GM23338 (cell line): ENCODE measurements around the gene CYS1. TPM values are rescaled to one million over a fixed set of nuclear protein-coding genes. Genes with fewer than 3 reads are reported as not detected.

ENCODE experiments used
- ATAC-seq: fragments of 200-7000 bp; cut with Tn5 transposase; 3 replicates; pipeline ENCODE4 v1.9.1; 2020
- DNase-seq: peaks from one replicate; pipeline ENCODE4 v3.0.0-alpha.2; 2015; ENCODE audit warnings: low spot score
- H2AFZ ChIP-seq: fragments of 200-600 bp; sonication (generic); 2 replicates; pipeline ENCODE4 v1.8.0; 2016; ENCODE audit warnings: antibody characterized with exemption, mild to moderate bottlenecking, moderate library complexity
- H3F3A ChIP-seq: fragments of 200-600 bp; sonication (generic); replicated peaks from 2 replicates; pipeline ENCODE4 v1.8.0; 2017; ENCODE audit warnings: antibody characterized with exemption, mixed run types, low read depth
- H3K27ac ChIP-seq: fragments of 200-600 bp; sonication (generic); 2 replicates; pipeline ENCODE4 v1.6.1; 2016; ENCODE audit warnings: low read depth
- H3K27me3 ChIP-seq: fragments of 200-600 bp; sonication (generic); 2 replicates; pipeline ENCODE4 v1.8.0; 2016; ENCODE audit warnings: mild to moderate bottlenecking, mixed run types, moderate library complexity; ENCODE audit not compliant: insufficient read depth
- H3K36me3 ChIP-seq: fragments of 200-600 bp; sonication (generic); 2 replicates; pipeline ENCODE4 v1.8.0; 2016; ENCODE audit warnings: mild to moderate bottlenecking; ENCODE audit not compliant: insufficient read depth
- H3K4me1 ChIP-seq: fragments of 200-600 bp; sonication (generic); 2 replicates; pipeline ENCODE4 v1.8.0; 2016; ENCODE audit warnings: mild to moderate bottlenecking, moderate library complexity; ENCODE audit not compliant: insufficient read depth
- H3K4me2 ChIP-seq: fragments of 200-600 bp; sonication (generic); 2 replicates; pipeline ENCODE4 v1.7.1; 2017; ENCODE audit warnings: mixed run types
- H3K4me3 ChIP-seq: fragments of 200-600 bp; sonication (generic); 2 replicates; pipeline ENCODE4 v1.6.1; 2016; ENCODE audit warnings: mixed run types
- H3K79me2 ChIP-seq: fragments of 200-600 bp; sonication (generic); replicated peaks from 2 replicates; pipeline ENCODE4 v1.8.0; 2017; ENCODE audit warnings: mild to moderate bottlenecking; ENCODE audit not compliant: insufficient read depth
- H3K9me2 ChIP-seq: fragments of 200-600 bp; sonication (generic); 2 replicates; pipeline ENCODE4 v1.8.0; 2017; ENCODE audit not compliant: insufficient read depth
- H4K20me1 ChIP-seq: fragments of 200-600 bp; sonication (generic); replicated peaks from 2 replicates; pipeline ENCODE4 v1.8.0; 2017; ENCODE audit warnings: mild to moderate bottlenecking; ENCODE audit not compliant: insufficient read depth
- H3K27ac Mint-ChIP-seq: 2 replicates; pipeline ENCODE4 v1.8.0; 2020; ENCODE audit warnings: inconsistent platforms, mild to moderate bottlenecking, moderate library complexity, mixed read lengths
- H3K27me3 Mint-ChIP-seq: 3 replicates; pipeline ENCODE4 v1.8.0; 2022; ENCODE audit warnings: low read depth, mild to moderate bottlenecking, moderate library complexity, mixed read lengths, inconsistent platforms; ENCODE audit not compliant: insufficient read depth, poor library complexity
- H3K36me3 Mint-ChIP-seq: 3 replicates; pipeline ENCODE4 v1.8.0; 2021; ENCODE audit warnings: low read depth, mild to moderate bottlenecking, inconsistent platforms, moderate library complexity, mixed read lengths
- H3K4me1 Mint-ChIP-seq: 3 replicates; pipeline ENCODE4 v1.8.0; 2020; ENCODE audit warnings: mild to moderate bottlenecking, inconsistent platforms, mixed read lengths
- H3K4me3 Mint-ChIP-seq: 3 replicates; pipeline ENCODE4 v1.8.0; 2021; ENCODE audit warnings: moderate library complexity, mild to moderate bottlenecking, inconsistent platforms, mixed read lengths
- H3K9me3 Mint-ChIP-seq: 3 replicates; pipeline ENCODE4 v1.8.0; 2020; ENCODE audit warnings: moderate library complexity, mild to moderate bottlenecking, inconsistent platforms, mixed read lengths
- CREB1 ChIP-seq: fragments of 250-450 bp; sonication (Bioruptor Pico); IDR thresholded peaks from 2 replicates; pipeline ENCODE4 v1.5.0; 2020; ENCODE audit warnings: low read depth, mild to moderate bottlenecking, moderate library complexity
- ETS1 ChIP-seq: IDR thresholded peaks from 2 replicates; pipeline ENCODE4 v1.6.1; 2016; ENCODE audit warnings: antibody characterized with exemption
- EZH2 ChIP-seq: fragments of 200-600 bp; sonication (generic); IDR thresholded peaks from one replicate; pipeline ENCODE4 v1.8.0; 2017; ENCODE audit warnings: antibody characterized with exemption, mild to moderate bottlenecking, low read depth; ENCODE audit not compliant: unreplicated experiment
- EZH2phosphoT487 ChIP-seq: fragments of 200-600 bp; sonication (generic); IDR thresholded peaks from one replicate; pipeline ENCODE4 v1.8.1; 2018; ENCODE audit warnings: antibody characterized with exemption; ENCODE audit not compliant: unreplicated experiment
- JUNB ChIP-seq: IDR thresholded peaks from one replicate; pipeline ENCODE4 v1.6.1; 2016; ENCODE audit warnings: antibody characterized with exemption; ENCODE audit not compliant: unreplicated experiment
- NANOG ChIP-seq: IDR thresholded peaks from 2 replicates; pipeline ENCODE4 v1.6.1; 2016; ENCODE audit warnings: antibody characterized with exemption, borderline replicate concordance
- POLR2AphosphoS5 ChIP-seq: IDR thresholded peaks from 2 replicates; pipeline ENCODE4 v1.6.1; 2016; ENCODE audit warnings: antibody characterized with exemption, low read depth
- STAT1 ChIP-seq: IDR thresholded peaks from one replicate; pipeline ENCODE4 v1.6.1; 2016; ENCODE audit warnings: antibody characterized with exemption; ENCODE audit not compliant: unreplicated experiment
- ZNF114 ChIP-seq: fragments of 250-450 bp; sonication (Bioruptor Pico); IDR thresholded peaks from 2 replicates; pipeline ENCODE4 v1.5.0; 2020; ENCODE audit warnings: mild to moderate bottlenecking, moderate library complexity
- ZNF331 ChIP-seq: fragments of 250-450 bp; sonication (Bioruptor Pico); IDR thresholded peaks from 2 replicates; pipeline ENCODE4 v1.5.0; 2020; ENCODE audit warnings: low read depth, mild to moderate bottlenecking, moderate library complexity
- ZNF462 ChIP-seq: fragments of 250-450 bp; sonication (Bioruptor Pico); IDR thresholded peaks from 2 replicates; pipeline ENCODE4 v1.5.0; 2020; ENCODE audit warnings: mild to moderate bottlenecking, moderate library complexity
- polyA plus RNA-seq: library from polyadenylated mRNA; unstranded; fragments of >200 nt; fragmentation: Nextera tagmentation; extraction: Ambion mirVana; gene quantifications from 2 replicates; pipeline ENCODE4 v1.2.1, GENCODE V29; 2016
- total RNA-seq: library from RNA; depleted of rRNA; stranded (reverse); fragments of >200 nt; shearing (Covaris generic); gene quantifications from 2 replicates; pipeline ENCODE4 v1.2.3, GENCODE V29; 2014
- TF ChIP-seq, protein P1 (sequence below), 2 experiments: fragments of 200-600 bp in 1 of 2; sonication (generic) in 1 of 2; conservative IDR thresholded peaks; 2 replicates each; pipeline versions ENCODE4 v1.5.1 to v1.6.1; 2016 to 2017; ENCODE audit warnings: antibody characterized with exemption in 2 of 2, low read depth in 2 of 2, mild to moderate bottlenecking in 2 of 2, moderate library complexity in 1 of 2
- TF ChIP-seq, protein P2 (sequence below): IDR thresholded peaks from one replicate; pipeline ENCODE4 v1.6.1; 2018; ENCODE audit warnings: antibody characterized with exemption; ENCODE audit not compliant: unreplicated experiment

CYS1 gene
- total and polyA plus RNA-seq, 2 experiments from 2014 or later, result 0.31 to 0.32 TPM

DNA sequence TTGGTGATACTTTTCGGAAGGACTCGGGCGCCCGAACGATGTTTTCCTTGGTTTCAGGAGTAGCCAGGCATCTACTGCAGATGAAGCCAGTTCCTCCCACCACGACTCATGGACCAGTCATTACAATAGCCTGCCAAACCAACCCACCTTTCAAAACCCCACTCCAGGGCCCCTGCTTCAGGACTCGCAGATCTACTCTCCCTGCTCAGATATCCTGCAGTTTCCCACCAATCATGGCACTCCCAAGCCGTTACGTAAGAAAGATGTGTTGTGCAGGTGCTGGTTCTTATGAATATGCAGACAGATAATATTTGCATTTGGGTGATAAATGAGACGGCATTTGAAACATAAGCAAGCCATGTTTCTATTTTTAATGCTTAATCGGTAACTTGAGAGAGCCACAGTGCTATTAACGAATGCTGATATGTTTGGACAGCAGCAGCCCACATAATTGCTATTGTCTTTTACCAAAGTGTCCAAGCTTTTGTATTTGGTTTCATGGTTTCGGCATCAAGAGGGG lies 3.5 kb upstream of the CYS1 start:
- H3K9me3 Mint-ChIP-seq, result no peaks in the 10 kb centered on the region
- H3K27me3 Mint-ChIP-seq, result peaks cover 28% of the 10 kb centered on the region
- no peak overlapping the region for H3K4me3 Mint-ChIP-seq
- TF ChIP-seq ETS1, result no peak
- TF ChIP-seq EZH2phosphoT487, result no peak
- no peak for TF ChIP-seq STAT1
- TF ChIP-seq POLR2AphosphoS5, result no peak
- TF ChIP-seq, protein P1, sequence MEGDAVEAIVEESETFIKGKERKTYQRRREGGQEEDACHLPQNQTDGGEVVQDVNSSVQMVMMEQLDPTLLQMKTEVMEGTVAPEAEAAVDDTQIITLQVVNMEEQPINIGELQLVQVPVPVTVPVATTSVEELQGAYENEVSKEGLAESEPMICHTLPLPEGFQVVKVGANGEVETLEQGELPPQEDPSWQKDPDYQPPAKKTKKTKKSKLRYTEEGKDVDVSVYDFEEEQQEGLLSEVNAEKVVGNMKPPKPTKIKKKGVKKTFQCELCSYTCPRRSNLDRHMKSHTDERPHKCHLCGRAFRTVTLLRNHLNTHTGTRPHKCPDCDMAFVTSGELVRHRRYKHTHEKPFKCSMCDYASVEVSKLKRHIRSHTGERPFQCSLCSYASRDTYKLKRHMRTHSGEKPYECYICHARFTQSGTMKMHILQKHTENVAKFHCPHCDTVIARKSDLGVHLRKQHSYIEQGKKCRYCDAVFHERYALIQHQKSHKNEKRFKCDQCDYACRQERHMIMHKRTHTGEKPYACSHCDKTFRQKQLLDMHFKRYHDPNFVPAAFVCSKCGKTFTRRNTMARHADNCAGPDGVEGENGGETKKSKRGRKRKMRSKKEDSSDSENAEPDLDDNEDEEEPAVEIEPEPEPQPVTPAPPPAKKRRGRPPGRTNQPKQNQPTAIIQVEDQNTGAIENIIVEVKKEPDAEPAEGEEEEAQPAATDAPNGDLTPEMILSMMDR (conservative IDR thresholded peaks at IDR 0.05; ENCODE audit: low read depth in 2 of 2), result no peak
- TF ChIP-seq NANOG, result no peak
- TF ChIP-seq ZNF331 (CRISPR knock-in tag), result no peak
- no peak for TF ChIP-seq EZH2
- TF ChIP-seq JUNB, result no peak
- TF ChIP-seq, protein P2, sequence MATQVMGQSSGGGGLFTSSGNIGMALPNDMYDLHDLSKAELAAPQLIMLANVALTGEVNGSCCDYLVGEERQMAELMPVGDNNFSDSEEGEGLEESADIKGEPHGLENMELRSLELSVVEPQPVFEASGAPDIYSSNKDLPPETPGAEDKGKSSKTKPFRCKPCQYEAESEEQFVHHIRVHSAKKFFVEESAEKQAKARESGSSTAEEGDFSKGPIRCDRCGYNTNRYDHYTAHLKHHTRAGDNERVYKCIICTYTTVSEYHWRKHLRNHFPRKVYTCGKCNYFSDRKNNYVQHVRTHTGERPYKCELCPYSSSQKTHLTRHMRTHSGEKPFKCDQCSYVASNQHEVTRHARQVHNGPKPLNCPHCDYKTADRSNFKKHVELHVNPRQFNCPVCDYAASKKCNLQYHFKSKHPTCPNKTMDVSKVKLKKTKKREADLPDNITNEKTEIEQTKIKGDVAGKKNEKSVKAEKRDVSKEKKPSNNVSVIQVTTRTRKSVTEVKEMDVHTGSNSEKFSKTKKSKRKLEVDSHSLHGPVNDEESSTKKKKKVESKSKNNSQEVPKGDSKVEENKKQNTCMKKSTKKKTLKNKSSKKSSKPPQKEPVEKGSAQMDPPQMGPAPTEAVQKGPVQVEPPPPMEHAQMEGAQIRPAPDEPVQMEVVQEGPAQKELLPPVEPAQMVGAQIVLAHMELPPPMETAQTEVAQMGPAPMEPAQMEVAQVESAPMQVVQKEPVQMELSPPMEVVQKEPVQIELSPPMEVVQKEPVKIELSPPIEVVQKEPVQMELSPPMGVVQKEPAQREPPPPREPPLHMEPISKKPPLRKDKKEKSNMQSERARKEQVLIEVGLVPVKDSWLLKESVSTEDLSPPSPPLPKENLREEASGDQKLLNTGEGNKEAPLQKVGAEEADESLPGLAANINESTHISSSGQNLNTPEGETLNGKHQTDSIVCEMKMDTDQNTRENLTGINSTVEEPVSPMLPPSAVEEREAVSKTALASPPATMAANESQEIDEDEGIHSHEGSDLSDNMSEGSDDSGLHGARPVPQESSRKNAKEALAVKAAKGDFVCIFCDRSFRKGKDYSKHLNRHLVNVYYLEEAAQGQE, result no peak
- TF ChIP-seq ZNF462 (CRISPR knock-in tag), result no peak
- TF ChIP-seq ZNF114, result no peak
- TF ChIP-seq CREB1 (CRISPR knock-in tag), result no peak
- H3K27ac ChIP-seq, result no peak overlapping the region
- H3K4me1 ChIP-seq, result peaks cover 10% of the 10 kb centered on the region
- no peaks in the 10 kb centered on the region for H3K9me2 ChIP-seq
- H4K20me1 ChIP-seq, result no peaks in the 10 kb centered on the region
- H3F3A ChIP-seq, result 0 out of 2 replicates have a peak, but pooled peaks cover 6% of the 10 kb centered on the region
- peaks cover 17% of the 10 kb centered on the region for H3K4me1 Mint-ChIP-seq
- no peaks in the 10 kb centered on the region for H3K79me2 ChIP-seq
- ATAC-seq (no peak), DNase-seq (no peak)
- H3K36me3 Mint-ChIP-seq, result no peaks in the 10 kb centered on the region; the same call in 2 of the 3 replicates
- H3K27me3 ChIP-seq, result peaks cover 27% of the 10 kb centered on the region
- H3K4me3 ChIP-seq, result no peak overlapping the region
- H3K36me3 ChIP-seq, result no peaks in the 10 kb centered on the region
- no peak overlapping the region for H3K4me2 ChIP-seq
- H3K27ac Mint-ChIP-seq, result no peak overlapping the region
- no peak overlapping the region for H2AFZ ChIP-seq
